Stimulated activated CD4-positive, alpha-beta T cell treated with anti-CD3 and anti-CD28 coated beads, Interleukin-1b, Interleukin-23, amount 100 ng/mL, for 1 hour (primary cell): ENCODE data around the gene LTB.

ENCODE experiments used
- DNase-seq, 2 donors: peaks; one replicate each; pipeline ENCODE4 v3.0.0-alpha.2; 2020; ENCODE audit warnings: low read depth in 2 of 2

The LTB gene

GRCh38 chr6:31582230-31582643 lies at the start of gene LTB:
LTB (minus strand) TSS chr6:31582424; CDS start chr6:31582417, 7 bp downstream.
- peak in 1 of 2 donors; percentile 55 for DNase-seq

- DNase-seq = no peak
Measured at GRCh38 chr6:31631681-31632278, 49.6 kb upstream of the LTB start.

GRCh38 chr6:31631209-31631608 lies 49.0 kb upstream of the LTB start:
- no peak for DNase-seq

GRCh38 chr6:31630177-31630934 lies 48.1 kb upstream of the LTB start:
- no peak for DNase-seq

- DNase-seq = no peak
Measured at GRCh38 chr6:31629014-31629413, 46.8 kb upstream of the LTB start.

- DNase-seq = no peak
Measured at GRCh38 chr6:31627690-31628287, 45.6 kb upstream of the LTB start.

GRCh38 chr6:31626952-31627351 lies 44.7 kb upstream of the LTB start:
- no peak for DNase-seq

GRCh38 chr6:31624070-31624469 lies 41.8 kb upstream of the LTB start:
- no peak for DNase-seq

GRCh38 chr6:31622684-31623091 lies 40.5 kb upstream of the LTB start:
- no peak for DNase-seq

GRCh38 chr6:31621991-31622390 lies 39.8 kb upstream of the LTB start:
- no peak for DNase-seq

- DNase-seq = no peak
Measured at GRCh38 chr6:31621320-31621939, 39.2 kb upstream of the LTB start.

- peak in 1 of 2 donors; percentile 94 for DNase-seq
Measured at GRCh38 chr6:31620586-31621319, 38.5 kb upstream of the LTB start, which contains the start of gene PRRC2A. PRRC2A (plus strand) TSS chr6:31620715; CDS start chr6:31622790, 2,075 bp downstream.

GRCh38 chr6:31619805-31620585 lies 37.8 kb upstream of the LTB start:
- DNase-seq = peak; percentile 80 to 95

- no peak for DNase-seq
Measured at GRCh38 chr6:31617010-31617409, 34.8 kb upstream of the LTB start.

GRCh38 chr6:31615748-31616147 lies 33.5 kb upstream of the LTB start:
- DNase-seq = no peak

- no peak for DNase-seq
Measured at GRCh38 chr6:31614684-31615578, 32.7 kb upstream of the LTB start, which contains the start of gene AIF1. AIF1 (plus strand) TSS chr6:31615234; CDS start chr6:31615330, 96 bp downstream.

GRCh38 chr6:31614075-31614619 lies 31.9 kb upstream of the LTB start:
- no peak for DNase-seq

- DNase-seq = no peak
Measured at GRCh38 chr6:31610968-31611367, 28.7 kb upstream of the LTB start.
